Endothelial cell of umbilical vein (primary cell): ENCODE measurements around the gene ZC3H14. TPM values are rescaled to one million over a fixed set of nuclear protein-coding genes. Genes with fewer than 3 reads are reported as not detected.

Source experiments
- BruUV-seq: library from RNA; stranded (reverse); fragments of 400-500 nt; replicated peaks from 2 replicates; lab custom pipeline; 2021; lab: Mats Ljungman, UMichigan
- CTCF ChIA-PET: fragments of 300-600, 350-600 bp; sonication (Branson Sonifier 250); formaldehyde crosslinking; loops from one replicate; lab custom pipeline; 2021; ENCODE audit warnings: antibody characterized with exemption, inconsistent platforms; lab: Charles Lee
- POLR2A ChIA-PET: fragments of 300-600, 350-600 bp; sonication (Branson Sonifier 250); formaldehyde crosslinking; loops from one replicate; lab custom pipeline; 2021; ENCODE audit warnings: antibody characterized with exemption, inconsistent platforms; lab: Charles Lee
- DNase-seq: peaks from one replicate; pipeline ENCODE4 v3.0.0-alpha.2; 2011; ENCODE audit warnings: low read depth, low spot score
- FAIRE-seq: peaks from 2 replicates; lab custom pipeline; 2011; peaks lifted over from hg19 to GRCh38; lab: Jason Lieb, UNC
- H2AFZ ChIP-seq: 2 replicates; pipeline ENCODE4 v1.6.0; 2012; ENCODE audit warnings: low read depth, low read length, control low read depth, inconsistent platforms
- H3K27ac ChIP-seq: 2 replicates; pipeline ENCODE4 v1.5.1; 2011; ENCODE audit warnings: low read depth, mild to moderate bottlenecking, control low read depth, low read length, moderate library complexity; ENCODE audit not compliant: insufficient read depth
- H3K27me3 ChIP-seq, 2 experiments: 2 replicates each; pipeline versions ENCODE4 v1.6.0 to v1.6.1; 2011; ENCODE audit warnings: low read length in 2 of 2, mixed read lengths in 1 of 2; ENCODE audit not compliant: control insufficient read depth in 2 of 2, insufficient read depth in 2 of 2
- H3K36me3 ChIP-seq, 2 experiments: 2 replicates in 1 of 2; 3 replicates in 1 of 2; pipeline ENCODE4 v1.5.1; 2011; ENCODE audit warnings: low read length in 2 of 2, mild to moderate bottlenecking in 1 of 2, moderate library complexity in 1 of 2; ENCODE audit not compliant: control insufficient read depth in 2 of 2, insufficient read depth in 2 of 2; ENCODE audit errors: extremely low read depth in 1 of 2
- H3K4me1 ChIP-seq: 3 replicates; pipeline ENCODE4 v1.5.1; 2011; ENCODE audit warnings: mild to moderate bottlenecking, low read length; ENCODE audit not compliant: control insufficient read depth, insufficient read depth; ENCODE audit errors: extremely low read depth
- H3K4me2 ChIP-seq: 2 replicates; pipeline ENCODE4 v1.6.1; 2011; ENCODE audit warnings: low read length, control low read depth, mixed read lengths; ENCODE audit not compliant: insufficient read depth
- H3K4me3 ChIP-seq, 3 experiments: fragments of 200-600 bp in 1 of 3; sonication (generic), shearing (Covaris generic) in 1 of 3; replicated peaks in 1 of 3; 2 replicates each; pipeline ENCODE4 v1.5.1; 2011 to 2016; ENCODE audit warnings: control low read depth in 3 of 3, low read length in 3 of 3, mild to moderate bottlenecking in 2 of 3, inconsistent platforms in 1 of 3, low read depth in 1 of 3, moderate library complexity in 1 of 3; ENCODE audit not compliant: insufficient read depth in 1 of 3
- H3K79me2 ChIP-seq: 2 replicates; pipeline ENCODE4 v1.6.0; 2012; ENCODE audit warnings: low read length, inconsistent platforms; ENCODE audit not compliant: control insufficient read depth, insufficient read depth
- H3K9ac ChIP-seq: replicated peaks from 2 replicates; pipeline ENCODE3; 2011; ENCODE audit warnings: low read length, control low read depth; ENCODE audit not compliant: insufficient read depth; ENCODE audit errors: extremely low read depth
- H3K9me1 ChIP-seq: replicated peaks from 3 replicates; pipeline ENCODE4 v1.6.0; 2011; ENCODE audit warnings: mild to moderate bottlenecking, low read length; ENCODE audit not compliant: control insufficient read depth, insufficient read depth; ENCODE audit errors: extremely low read depth
- H3K9me3 ChIP-seq: replicated peaks from 2 replicates; pipeline ENCODE4 v1.5.1; 2012; ENCODE audit warnings: low read length, inconsistent platforms; ENCODE audit not compliant: control insufficient read depth, insufficient read depth
- H4K20me1 ChIP-seq: replicated peaks from 2 replicates; pipeline ENCODE3; 2011; ENCODE audit warnings: mild to moderate bottlenecking, low read length; ENCODE audit not compliant: control insufficient read depth, insufficient read depth; ENCODE audit errors: extremely low read depth
- EZH2 ChIP-seq: IDR thresholded peaks from 2 replicates; pipeline ENCODE4 v1.6.1; 2012; ENCODE audit warnings: borderline replicate concordance, low read depth, mild to moderate bottlenecking, moderate library complexity, low read length, inconsistent platforms; ENCODE audit not compliant: severe bottlenecking
- FOS ChIP-seq: IDR thresholded peaks from 2 replicates; pipeline ENCODE4 v1.6.1; 2011; ENCODE audit warnings: mild to moderate bottlenecking, low read length, moderate library complexity, borderline replicate concordance; ENCODE audit not compliant: insufficient read depth
- MAX ChIP-seq: IDR thresholded peaks from 2 replicates; pipeline ENCODE4 v1.6.1; 2011; ENCODE audit not compliant: insufficient read depth, insufficient read length
- MYC ChIP-seq: IDR thresholded peaks from one replicate; pipeline ENCODE4 v1.6.1; 2011; ENCODE audit warnings: mild to moderate bottlenecking, low read depth, low read length
- POLR2A ChIP-seq: IDR thresholded peaks from 2 replicates; pipeline ENCODE4 v1.6.1; 2012; ENCODE audit warnings: low read depth, mild to moderate bottlenecking, control low read depth, low read length
- POLR2AphosphoS5 ChIP-seq: IDR thresholded peaks from 2 replicates; pipeline ENCODE4 v1.6.1; 2012; ENCODE audit warnings: low read depth, mild to moderate bottlenecking, control low read depth, low read length, moderate library complexity; ENCODE audit not compliant: insufficient read depth
- dilution Hi-C: fragments of 300-500 bp; cut with MboI; formaldehyde crosslinking; loops from one replicate; pipeline ENCODE4 v1.15.0; 2019; ENCODE audit warnings: low sequenced_read_pairs; ENCODE audit not compliant: extremely low pct_ligation_motif_present
- intact Hi-C: fragments of 100-400 bp; cut with micrococcal nuclease; formaldehyde crosslinking; loops from one replicate; pipeline ENCODE4 v1.10.0; 2022
- polyA plus RNA-seq, 4 experiments: library from polyadenylated mRNA; depleted of rRNA in 3 of 4; stranded (reverse) in 3 of 4; unstranded in 1 of 4; fragments of >200 nt; gene quantifications; 2 replicates each; pipeline versions ENCODE4 v1.2.1 to v1.2.3, GENCODE V29; 2011 to 2012; ENCODE audit warnings: missing spikeins in 1 of 4
- total RNA-seq: library from RNA; stranded (reverse); gene quantifications from 2 replicates; pipeline ENCODE4 v1.2.3, GENCODE V29; 2021

Gene ZC3H14
- total and polyA plus RNA-seq, 2 donors (not counting 3 experiments of a cell fraction or from before 2014, with no cell fraction given) = 61.2 to 61.8 TPM

GRCh38 chr14:88518592-88519512, 44.0 kb upstream of the ZC3H14 start:
- DNase-seq (peak; percentile 6), FAIRE-seq (no peak)
- ChIA-PET CTCF (no interaction called here), POLR2A (no interaction called here)
- Histone ChIP-seq H3K9me1 (no peaks in the 10 kb centered on the region), H2AFZ (no peak overlapping the region), H3K4me3 (no peak overlapping the region), H3K9me3 (no peaks in the 10 kb centered on the region), H3K79me2 (peaks cover 9% of the 10 kb centered on the region), H4K20me1 (no peaks in the 10 kb centered on the region), H3K36me3 (peaks cover 0 to 4% of the 10 kb centered on the region in 2 experiments), H3K27me3 (no peaks in the 10 kb centered on the region), H3K9ac (no peak overlapping the region), H3K27ac (no peak overlapping the region), H3K4me2 (no peak overlapping the region), H3K4me1 (no peaks in the 10 kb centered on the region)
- TF ChIP-seq MYC (no peak), MAX (no peak), FOS (peak; percentile 53), POLR2A (no peak)
- dilution Hi-C loops = no loop called here
- no TSS peak for BruUV-seq
- intact Hi-C loops = no loop called here

- Histone ChIP-seq H3K9me1 (peaks cover 2% of the 10 kb centered on the region), H3K4me1 (no peaks in the 10 kb centered on the region), H3K79me2 (peaks cover 14% of the 10 kb centered on the region), H3K27ac (no peak overlapping the region), H2AFZ (no peak overlapping the region), H3K4me3 (no peak overlapping the region), H3K27me3 (no peaks in the 10 kb centered on the region), H3K36me3 (peaks cover 0 to 4% of the 10 kb centered on the region in 2 experiments), H3K9ac (no peak overlapping the region), H3K4me2 (no peak overlapping the region), H3K9me3 (no peaks in the 10 kb centered on the region), H4K20me1 (no peaks in the 10 kb centered on the region)
- intact Hi-C loops (no loop called here), dilution Hi-C loops (no loop called here)
- CTCF ChIA-PET = no interaction called here
- FAIRE-seq = no peak
- no peak for DNase-seq
- no TSS peak for BruUV-seq
- TF ChIP-seq EZH2 = no peak
- TF ChIP-seq POLR2AphosphoS5 = no peak
- POLR2A ChIA-PET = no interaction called here
These were observed 42.9 kb upstream of the ZC3H14 start for GRCh38 chr14:88519907-88520306.
